Astrocyte (in vitro differentiated cells and primary cell): Measurements from ENCODE around the gene CDC20. TPM values are rescaled to one million over a fixed set of nuclear protein-coding genes. Genes with fewer than 3 reads are reported as not detected.
A peak's percentile ranks its signal among the peaks of the same experiment; 100 is the strongest.

ENCODE experiments used
- DNase-seq: peaks from one replicate; pipeline ENCODE4 v3.0.0-alpha.2; 2010; ENCODE audit warnings: low read depth
- FAIRE-seq: peaks from 2 replicates; lab custom pipeline; 2011; peaks lifted over from hg19 to GRCh38; lab: Jason Lieb, UNC
- H2AFZ ChIP-seq: 2 replicates; pipeline ENCODE4 v1.6.0; 2012; ENCODE audit warnings: low read depth, low read length, inconsistent platforms
- H3K27ac ChIP-seq: 2 replicates; pipeline ENCODE4 v1.5.1; 2011; ENCODE audit warnings: low read depth, low read length, inconsistent platforms
- H3K27me3 ChIP-seq: 2 replicates; pipeline ENCODE4 v1.6.0; 2011; ENCODE audit warnings: low read length, inconsistent platforms; ENCODE audit not compliant: insufficient read depth
- H3K36me3 ChIP-seq: 2 replicates; pipeline ENCODE4 v1.5.1; 2011; ENCODE audit warnings: low read length, inconsistent platforms; ENCODE audit not compliant: insufficient read depth
- H3K4me1 ChIP-seq: 2 replicates; pipeline ENCODE4 v1.5.1; 2011; ENCODE audit warnings: low read length, inconsistent platforms; ENCODE audit not compliant: insufficient read depth
- H3K4me2 ChIP-seq: 2 replicates; pipeline ENCODE4 v1.6.0; 2012; ENCODE audit warnings: low read length, inconsistent platforms
- H3K4me3 ChIP-seq: 2 replicates; pipeline ENCODE4 v1.5.1; 2011; ENCODE audit warnings: low read depth, mild to moderate bottlenecking, low read length, inconsistent platforms; ENCODE audit not compliant: insufficient read depth
- H3K79me2 ChIP-seq: 2 replicates; pipeline ENCODE4 v1.6.0; 2012; ENCODE audit warnings: mild to moderate bottlenecking, low read length, inconsistent platforms; ENCODE audit not compliant: insufficient read depth
- H3K9ac ChIP-seq: 2 replicates; pipeline ENCODE4 v1.6.0; 2012; ENCODE audit warnings: mild to moderate bottlenecking, low read length, inconsistent platforms
- H3K9me3 ChIP-seq: 2 replicates; pipeline ENCODE4 v1.5.1; 2012; ENCODE audit warnings: low read depth, mild to moderate bottlenecking, low read length, inconsistent platforms; ENCODE audit not compliant: insufficient read depth
- H4K20me1 ChIP-seq: 2 replicates; pipeline ENCODE4 v1.6.0; 2012; ENCODE audit warnings: low read length, inconsistent platforms; ENCODE audit not compliant: insufficient read depth
- H3K27ac Mint-ChIP-seq: one replicate; pipeline ENCODE4 v1.8.0; 2021; ENCODE audit warnings: mild to moderate bottlenecking, mixed read lengths; ENCODE audit not compliant: unreplicated experiment
- H3K27me3 Mint-ChIP-seq: one replicate; pipeline ENCODE4 v1.8.0; 2021; ENCODE audit warnings: low read depth, mixed read lengths; ENCODE audit not compliant: unreplicated experiment
- H3K36me3 Mint-ChIP-seq: one replicate; pipeline ENCODE4 v1.8.0; 2021; ENCODE audit warnings: low read depth, mixed read lengths; ENCODE audit not compliant: unreplicated experiment
- H3K4me1 Mint-ChIP-seq: one replicate; pipeline ENCODE4 v1.8.0; 2021; ENCODE audit warnings: low read depth, mixed read lengths; ENCODE audit not compliant: unreplicated experiment
- H3K4me3 Mint-ChIP-seq: one replicate; pipeline ENCODE4 v1.8.0; 2021; ENCODE audit warnings: mild to moderate bottlenecking, moderate library complexity, mixed read lengths; ENCODE audit not compliant: unreplicated experiment
- H3K9me3 Mint-ChIP-seq: one replicate; pipeline ENCODE4 v1.8.0; 2021; ENCODE audit warnings: mild to moderate bottlenecking, mixed read lengths; ENCODE audit not compliant: unreplicated experiment
- EZH2 ChIP-seq: IDR thresholded peaks from 2 replicates; pipeline ENCODE4 v1.6.1; 2012; ENCODE audit warnings: mild to moderate bottlenecking, low read length, inconsistent platforms; ENCODE audit not compliant: insufficient read depth
- total RNA-seq: library from RNA; stranded (reverse); gene quantifications from 2 replicates; pipeline ENCODE4 v1.2.1, GENCODE V29; 2021
- TF ChIP-seq, protein P1 (sequence below): IDR thresholded peaks from 2 replicates; pipeline ENCODE4 v1.5.1; 2011; ENCODE audit warnings: low read depth, mild to moderate bottlenecking, inconsistent platforms, low read length, moderate library complexity; ENCODE audit not compliant: insufficient read depth

The CDC20 gene
- total RNA-seq, 1 donor from 2014 or later = 14.5 TPM

DNA sequence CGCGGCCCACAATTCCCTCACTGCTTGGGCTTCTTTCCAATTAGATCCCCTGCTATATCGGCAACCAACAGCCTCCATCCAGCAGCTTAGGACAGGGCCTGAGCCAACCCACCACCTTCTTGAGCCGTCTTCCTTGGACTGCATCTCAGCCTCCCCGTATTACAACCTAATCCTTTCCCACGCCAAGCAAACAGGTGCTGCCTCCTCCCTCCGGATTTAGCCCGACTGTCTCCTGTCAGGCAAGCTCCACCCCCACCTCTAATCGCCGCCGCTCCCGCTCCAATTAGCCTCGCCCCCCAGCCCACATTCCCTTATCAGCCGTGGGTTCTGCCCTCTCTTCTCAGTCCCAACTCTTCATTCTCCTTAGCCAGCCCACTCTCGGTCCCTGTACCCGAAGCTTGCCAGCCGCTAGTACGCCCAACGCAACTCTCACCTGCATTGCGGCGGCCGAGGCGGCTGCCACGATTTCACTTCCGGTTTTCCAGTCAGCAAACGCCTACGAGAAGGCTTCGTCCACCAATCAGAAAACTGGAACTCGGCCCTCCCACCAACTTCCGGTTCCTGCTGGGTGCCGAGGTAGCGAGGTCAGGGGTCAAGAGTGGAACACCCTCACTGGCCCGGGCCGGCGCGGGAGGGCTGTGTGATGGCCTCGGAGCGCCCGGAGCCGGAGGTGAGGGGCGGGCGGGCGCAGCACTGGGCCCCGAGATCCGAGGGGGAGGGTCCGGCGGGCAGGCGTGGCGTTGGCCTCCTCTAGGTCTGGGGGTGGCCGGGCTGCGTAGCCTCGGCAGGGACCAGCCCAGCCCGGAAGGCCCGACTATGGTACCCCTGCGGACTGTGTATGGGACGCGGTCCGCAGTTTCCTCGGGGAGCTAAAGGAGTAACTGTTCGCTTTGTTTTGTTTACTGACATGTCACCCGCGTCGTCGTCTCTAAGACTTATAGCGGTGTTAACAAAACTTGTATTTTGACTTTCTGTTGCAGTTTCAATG, 30.8 kb downstream of the CDC20 start, which contains the start of the genes MED8 and SZT2:
Gene MED8 (minus strand): TSS at position 475 of the 988 bp plus-strand sequence. CDS start 36 bp downstream, at position 439.
Gene SZT2 (plus strand): TSS at position 574 of the 988 bp plus-strand sequence. CDS start 70 bp downstream, at position 644.
- H3K9ac ChIP-seq = peak within 1 kb of the TSS; percentile 92
- FAIRE-seq (no peak), DNase-seq (peak; percentile 83)
- peak within 1 kb of the TSS; percentile 100 for H3K27ac Mint-ChIP-seq
- H3K9me3 Mint-ChIP-seq = no peaks in the 10 kb centered on the region
- H3K4me3 ChIP-seq = peak within 1 kb of the TSS; percentile 95
- H2AFZ ChIP-seq = peak within 1 kb of the TSS; percentile 88
- peaks cover 15% of the 10 kb centered on the region for H3K4me1 Mint-ChIP-seq
- no peaks in the 10 kb centered on the region for H3K9me3 ChIP-seq
- peak within 1 kb of the TSS; percentile 81 for H3K27ac ChIP-seq
- H3K4me2 ChIP-seq = peak within 1 kb of the TSS; percentile 95
- no peaks in the 10 kb centered on the region for H3K27me3 ChIP-seq
- peaks cover 17% of the 10 kb centered on the region for H3K4me1 ChIP-seq
- H3K79me2 ChIP-seq = peaks cover 77% of the 10 kb centered on the region
- H3K36me3 Mint-ChIP-seq = peaks cover 13% of the 10 kb centered on the region
- H3K36me3 ChIP-seq = peaks cover 33% of the 10 kb centered on the region
- no peak for TF ChIP-seq EZH2
- TF ChIP-seq, protein P1, sequence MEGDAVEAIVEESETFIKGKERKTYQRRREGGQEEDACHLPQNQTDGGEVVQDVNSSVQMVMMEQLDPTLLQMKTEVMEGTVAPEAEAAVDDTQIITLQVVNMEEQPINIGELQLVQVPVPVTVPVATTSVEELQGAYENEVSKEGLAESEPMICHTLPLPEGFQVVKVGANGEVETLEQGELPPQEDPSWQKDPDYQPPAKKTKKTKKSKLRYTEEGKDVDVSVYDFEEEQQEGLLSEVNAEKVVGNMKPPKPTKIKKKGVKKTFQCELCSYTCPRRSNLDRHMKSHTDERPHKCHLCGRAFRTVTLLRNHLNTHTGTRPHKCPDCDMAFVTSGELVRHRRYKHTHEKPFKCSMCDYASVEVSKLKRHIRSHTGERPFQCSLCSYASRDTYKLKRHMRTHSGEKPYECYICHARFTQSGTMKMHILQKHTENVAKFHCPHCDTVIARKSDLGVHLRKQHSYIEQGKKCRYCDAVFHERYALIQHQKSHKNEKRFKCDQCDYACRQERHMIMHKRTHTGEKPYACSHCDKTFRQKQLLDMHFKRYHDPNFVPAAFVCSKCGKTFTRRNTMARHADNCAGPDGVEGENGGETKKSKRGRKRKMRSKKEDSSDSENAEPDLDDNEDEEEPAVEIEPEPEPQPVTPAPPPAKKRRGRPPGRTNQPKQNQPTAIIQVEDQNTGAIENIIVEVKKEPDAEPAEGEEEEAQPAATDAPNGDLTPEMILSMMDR = no peak
- no peaks in the 10 kb centered on the region for H3K27me3 Mint-ChIP-seq
- peaks cover 47% of the 10 kb centered on the region for H4K20me1 ChIP-seq
- H3K4me3 Mint-ChIP-seq = peak within 1 kb of the TSS; percentile 97

DNA sequence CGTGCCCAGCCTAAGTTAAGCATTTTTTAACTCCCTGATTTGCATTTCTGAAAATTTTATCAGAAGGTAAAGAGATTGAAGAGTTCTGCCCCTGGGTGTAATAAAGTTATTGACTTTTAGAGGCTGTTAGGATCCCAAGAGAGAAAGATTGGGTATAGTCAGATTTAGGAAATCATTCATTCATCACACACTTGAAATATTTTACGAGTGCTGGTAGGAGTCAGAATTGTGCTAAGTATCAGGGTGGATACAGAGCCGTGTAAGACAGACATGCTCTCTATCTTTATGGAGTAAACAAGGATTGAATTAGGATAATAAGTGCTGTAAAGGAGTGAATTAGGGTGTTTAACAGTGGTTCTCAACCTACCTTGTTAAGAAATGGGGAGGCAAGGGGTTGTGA, 33.9 kb downstream of the CDC20 start:
- no peak overlapping the region for H3K4me3 ChIP-seq
- DNase-seq = no peak
- H2AFZ ChIP-seq = no peak overlapping the region
- H3K27ac Mint-ChIP-seq = no peak overlapping the region
- peaks cover 17% of the 10 kb centered on the region for H3K4me1 ChIP-seq
- H4K20me1 ChIP-seq = peaks cover 39% of the 10 kb centered on the region
- peaks cover 10% of the 10 kb centered on the region for H3K36me3 ChIP-seq
- no peak for FAIRE-seq
- H3K9ac ChIP-seq = no peak overlapping the region
- H3K4me3 Mint-ChIP-seq = no peak overlapping the region
- no peaks in the 10 kb centered on the region for H3K27me3 ChIP-seq
- H3K4me1 Mint-ChIP-seq = peaks cover 11% of the 10 kb centered on the region
- H3K27me3 Mint-ChIP-seq = no peaks in the 10 kb centered on the region
- H3K79me2 ChIP-seq = peaks cover 78% of the 10 kb centered on the region
- peaks cover 9% of the 10 kb centered on the region for H3K36me3 Mint-ChIP-seq
- TF ChIP-seq, protein P1 = no peak
- TF ChIP-seq EZH2 = no peak
- H3K27ac ChIP-seq = no peak overlapping the region
- H3K9me3 Mint-ChIP-seq = no peaks in the 10 kb centered on the region
- no peak overlapping the region for H3K4me2 ChIP-seq
- H3K9me3 ChIP-seq = no peaks in the 10 kb centered on the region
